Liver (tissue), 9 donors: Measurements from ENCODE around the gene TCTN2. TPM values are rescaled to one million over a fixed set of nuclear protein-coding genes. Genes with fewer than 3 reads are reported as not detected.

Experiments used
- DNase-seq: peaks from one replicate; pipeline ENCODE4 v3.0.0-alpha.2; 2017; ENCODE audit warnings: low spot score
- H3K27ac ChIP-seq, 2 donors: one replicate each; pipeline ENCODE4 v1.7.0; 2013; ENCODE audit warnings: inconsistent platforms in 2 of 2, low read length in 2 of 2, control low read depth in 1 of 2, low read depth in 1 of 2, mild to moderate bottlenecking in 1 of 2
- H3K27me3 ChIP-seq, 4 donors: one replicate each; pipeline versions ENCODE4 v1.6.1 to v1.7.0; 2013; ENCODE audit warnings: low read length in 3 of 4, inconsistent platforms in 1 of 4, mild to moderate bottlenecking in 1 of 4, moderate library complexity in 1 of 4; ENCODE audit not compliant: control insufficient read depth in 4 of 4, insufficient read depth in 4 of 4
- H3K36me3 ChIP-seq, 4 donors: one replicate each; pipeline versions ENCODE4 v1.6.1 to v1.7.0; 2013; ENCODE audit warnings: low read length in 3 of 4, mild to moderate bottlenecking in 3 of 4, low read depth in 1 of 4, moderate library complexity in 1 of 4; ENCODE audit not compliant: control insufficient read depth in 4 of 4, insufficient read depth in 3 of 4
- H3K4me1 ChIP-seq, 4 donors: one replicate each; pipeline versions ENCODE4 v1.6.1 to v1.7.0; 2013; ENCODE audit warnings: low read length in 3 of 4, mild to moderate bottlenecking in 3 of 4, moderate library complexity in 1 of 4; ENCODE audit not compliant: control insufficient read depth in 4 of 4, insufficient read depth in 4 of 4
- H3K4me3 ChIP-seq, 3 donors: one replicate each; pipeline versions ENCODE4 v1.6.1 to v1.7.0; 2013; ENCODE audit warnings: low read length in 3 of 3, control low read depth in 1 of 3, low read depth in 1 of 3, mild to moderate bottlenecking in 1 of 3
- H3K9ac ChIP-seq, 2 donors: one replicate each; pipeline ENCODE4 v1.7.0; 2013; ENCODE audit warnings: low read length in 2 of 2, mild to moderate bottlenecking in 2 of 2, moderate library complexity in 2 of 2, control low read depth in 1 of 2, low read depth in 1 of 2
- H3K9me3 ChIP-seq, 4 donors: one replicate each; pipeline versions ENCODE4 v1.6.1 to v1.7.0; 2013; ENCODE audit warnings: low read length in 3 of 4; ENCODE audit not compliant: control insufficient read depth in 4 of 4
- EGR1 ChIP-seq, 2 donors: IDR thresholded peaks; 2 replicates each; pipeline ENCODE4 v1.6.1; 2016 to 2018; ENCODE audit warnings: antibody characterized with exemption in 2 of 2, low read depth in 2 of 2
- FOXA1 ChIP-seq: IDR thresholded peaks from 2 replicates; pipeline ENCODE4 v1.6.1; 2016; ENCODE audit warnings: antibody characterized with exemption
- FOXA2 ChIP-seq: IDR thresholded peaks from 2 replicates; pipeline ENCODE4 v1.6.1; 2016; ENCODE audit warnings: antibody characterized with exemption
- GABPA ChIP-seq, 2 donors: IDR thresholded peaks in 1 of 2; conservative IDR thresholded peaks in 1 of 2; 2 replicates each; pipeline ENCODE4 v1.6.1; 2016; ENCODE audit warnings: antibody characterized with exemption in 2 of 2, mild to moderate bottlenecking in 1 of 2, moderate library complexity in 1 of 2
- HNF4A ChIP-seq, 2 donors: conservative IDR thresholded peaks; 2 replicates each; pipeline ENCODE4 v1.6.1; 2016; ENCODE audit warnings: antibody characterized with exemption in 2 of 2, mild to moderate bottlenecking in 2 of 2
- HNF4G ChIP-seq: IDR thresholded peaks from 2 replicates; pipeline ENCODE4 v1.6.1; 2016; ENCODE audit warnings: antibody characterized with exemption
- JUND ChIP-seq, 2 donors: IDR thresholded peaks; 2 replicates each; pipeline ENCODE4 v1.6.1; 2016; ENCODE audit warnings: antibody characterized with exemption in 2 of 2
- NR2F2 ChIP-seq: IDR thresholded peaks from 2 replicates; pipeline ENCODE4 v1.6.1; 2016; ENCODE audit warnings: antibody characterized with exemption
- RAD21 ChIP-seq, 2 donors: IDR thresholded peaks; 2 replicates each; pipeline ENCODE4 v1.6.1; 2016; ENCODE audit warnings: antibody characterized with exemption in 2 of 2, mild to moderate bottlenecking in 2 of 2
- RXRA ChIP-seq, 2 donors: IDR thresholded peaks; 2 replicates each; pipeline ENCODE4 v1.6.1; 2017 to 2018; ENCODE audit warnings: antibody characterized with exemption in 2 of 2, mild to moderate bottlenecking in 1 of 2
- SP1 ChIP-seq: IDR thresholded peaks from 2 replicates; pipeline ENCODE4 v1.6.1; 2018; ENCODE audit warnings: antibody characterized with exemption, mild to moderate bottlenecking
- TAF1 ChIP-seq: conservative IDR thresholded peaks from 2 replicates; pipeline ENCODE4 v1.6.1; 2016; ENCODE audit warnings: antibody characterized with exemption, mild to moderate bottlenecking
- YY1 ChIP-seq: IDR thresholded peaks from 2 replicates; pipeline ENCODE4 v1.6.1; 2016; ENCODE audit warnings: antibody characterized with exemption, mild to moderate bottlenecking
- WGBS: extraction: QIAGEN DNeasy Blood & Tissue Kit; methylation state at CpG from one replicate; pipeline ENCODE4 v1.1.7; 2013; 5-methylcytosine and 5-hydroxymethylcytosine counted together
- polyA plus RNA-seq, 2 donors: library from polyadenylated mRNA; stranded (reverse) in 1 of 2; unstranded in 1 of 2; fragments of 200-250 nt in 1 of 2; fragments of >200 nt in 1 of 2; fragmentation: Nextera tagmentation in 1 of 2; extraction: Ambion mirVana in 1 of 2; gene quantifications; one replicate each; pipeline versions ENCODE4 v1.2.1 to v1.2.3, GENCODE V29; 2013 to 2015
- total RNA-seq, 2 donors: library from RNA; depleted of rRNA; stranded (reverse); fragments of >200 nt; gene quantifications; one replicate each; pipeline ENCODE4 v1.2.3, GENCODE V29; 2014
- TF ChIP-seq, protein P1 (sequence below): IDR thresholded peaks from 2 replicates; pipeline ENCODE4 v1.6.1; 2016; ENCODE audit warnings: antibody characterized with exemption
- TF ChIP-seq, protein P2 (sequence below): IDR thresholded peaks from 2 replicates; pipeline ENCODE4 v1.6.1; 2016; ENCODE audit warnings: antibody characterized with exemption, mild to moderate bottlenecking
- TF ChIP-seq, protein P3 (sequence below): IDR thresholded peaks from 2 replicates; pipeline ENCODE4 v1.6.1; 2016; ENCODE audit warnings: antibody characterized with exemption
- TF ChIP-seq, protein P4 (sequence below): IDR thresholded peaks from 2 replicates; pipeline ENCODE4 v1.6.1; 2016; ENCODE audit warnings: antibody characterized with exemption
- TF ChIP-seq, protein P5 (sequence below): fragments of 150-350 bp; IDR thresholded peaks from 2 replicates; pipeline ENCODE4 v1.5.1; 2017; ENCODE audit warnings: improper control_type of control experiment, low read depth, low read length; ENCODE audit not compliant: missing input control
- donor health status: healthy.
- donor health status: healthy.
- donor health status: healthy.
- donor health status: healthy.
- donor health status: healthy.

Gene TCTN2
- total and polyA plus RNA-seq, 4 donors: 0.38 to 1.9 (median 1.2) TPM

DNA sequence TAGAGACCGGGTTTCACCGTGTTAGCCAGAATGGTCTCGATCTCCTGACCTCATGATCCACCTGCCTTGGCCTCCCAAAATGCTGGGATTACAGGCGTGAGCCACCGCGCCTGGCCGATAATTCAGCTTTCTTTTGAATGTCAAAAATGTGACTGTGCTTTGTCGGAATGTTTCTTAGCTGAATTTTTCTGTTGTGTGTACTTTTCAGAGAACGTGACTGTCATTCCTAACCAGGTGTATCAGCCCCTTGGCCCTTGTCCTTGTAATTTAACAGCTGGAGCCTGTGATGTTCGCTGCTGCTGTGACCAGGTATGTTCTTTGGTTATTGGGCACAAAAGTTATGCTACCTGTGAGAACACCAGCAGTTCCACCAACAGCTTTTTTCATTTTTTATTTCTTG lies 8.1 kb downstream of the TCTN2 start:
- H3K9ac ChIP-seq: no peak overlapping the region
- no peak for TF ChIP-seq SP1
- TF ChIP-seq HNF4G: no peak
- TF ChIP-seq NR2F2: no peak
- TF ChIP-seq FOXA2: no peak
- TF ChIP-seq GABPA (IDR thresholded peaks at IDR 0.05 in 1 of 2, conservative IDR thresholded peaks at IDR 0.05 in 1 of 2): no peak
- no peak for TF ChIP-seq TAF1
- TF ChIP-seq, protein P1, sequence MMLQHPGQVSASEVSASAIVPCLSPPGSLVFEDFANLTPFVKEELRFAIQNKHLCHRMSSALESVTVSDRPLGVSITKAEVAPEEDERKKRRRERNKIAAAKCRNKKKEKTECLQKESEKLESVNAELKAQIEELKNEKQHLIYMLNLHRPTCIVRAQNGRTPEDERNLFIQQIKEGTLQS: no peak
- TF ChIP-seq, protein P2, sequence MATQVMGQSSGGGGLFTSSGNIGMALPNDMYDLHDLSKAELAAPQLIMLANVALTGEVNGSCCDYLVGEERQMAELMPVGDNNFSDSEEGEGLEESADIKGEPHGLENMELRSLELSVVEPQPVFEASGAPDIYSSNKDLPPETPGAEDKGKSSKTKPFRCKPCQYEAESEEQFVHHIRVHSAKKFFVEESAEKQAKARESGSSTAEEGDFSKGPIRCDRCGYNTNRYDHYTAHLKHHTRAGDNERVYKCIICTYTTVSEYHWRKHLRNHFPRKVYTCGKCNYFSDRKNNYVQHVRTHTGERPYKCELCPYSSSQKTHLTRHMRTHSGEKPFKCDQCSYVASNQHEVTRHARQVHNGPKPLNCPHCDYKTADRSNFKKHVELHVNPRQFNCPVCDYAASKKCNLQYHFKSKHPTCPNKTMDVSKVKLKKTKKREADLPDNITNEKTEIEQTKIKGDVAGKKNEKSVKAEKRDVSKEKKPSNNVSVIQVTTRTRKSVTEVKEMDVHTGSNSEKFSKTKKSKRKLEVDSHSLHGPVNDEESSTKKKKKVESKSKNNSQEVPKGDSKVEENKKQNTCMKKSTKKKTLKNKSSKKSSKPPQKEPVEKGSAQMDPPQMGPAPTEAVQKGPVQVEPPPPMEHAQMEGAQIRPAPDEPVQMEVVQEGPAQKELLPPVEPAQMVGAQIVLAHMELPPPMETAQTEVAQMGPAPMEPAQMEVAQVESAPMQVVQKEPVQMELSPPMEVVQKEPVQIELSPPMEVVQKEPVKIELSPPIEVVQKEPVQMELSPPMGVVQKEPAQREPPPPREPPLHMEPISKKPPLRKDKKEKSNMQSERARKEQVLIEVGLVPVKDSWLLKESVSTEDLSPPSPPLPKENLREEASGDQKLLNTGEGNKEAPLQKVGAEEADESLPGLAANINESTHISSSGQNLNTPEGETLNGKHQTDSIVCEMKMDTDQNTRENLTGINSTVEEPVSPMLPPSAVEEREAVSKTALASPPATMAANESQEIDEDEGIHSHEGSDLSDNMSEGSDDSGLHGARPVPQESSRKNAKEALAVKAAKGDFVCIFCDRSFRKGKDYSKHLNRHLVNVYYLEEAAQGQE: no peak
- no peak for TF ChIP-seq RXRA (IDR thresholded peaks at IDR 0.05)
- no peak for TF ChIP-seq YY1
- TF ChIP-seq, protein P3, sequence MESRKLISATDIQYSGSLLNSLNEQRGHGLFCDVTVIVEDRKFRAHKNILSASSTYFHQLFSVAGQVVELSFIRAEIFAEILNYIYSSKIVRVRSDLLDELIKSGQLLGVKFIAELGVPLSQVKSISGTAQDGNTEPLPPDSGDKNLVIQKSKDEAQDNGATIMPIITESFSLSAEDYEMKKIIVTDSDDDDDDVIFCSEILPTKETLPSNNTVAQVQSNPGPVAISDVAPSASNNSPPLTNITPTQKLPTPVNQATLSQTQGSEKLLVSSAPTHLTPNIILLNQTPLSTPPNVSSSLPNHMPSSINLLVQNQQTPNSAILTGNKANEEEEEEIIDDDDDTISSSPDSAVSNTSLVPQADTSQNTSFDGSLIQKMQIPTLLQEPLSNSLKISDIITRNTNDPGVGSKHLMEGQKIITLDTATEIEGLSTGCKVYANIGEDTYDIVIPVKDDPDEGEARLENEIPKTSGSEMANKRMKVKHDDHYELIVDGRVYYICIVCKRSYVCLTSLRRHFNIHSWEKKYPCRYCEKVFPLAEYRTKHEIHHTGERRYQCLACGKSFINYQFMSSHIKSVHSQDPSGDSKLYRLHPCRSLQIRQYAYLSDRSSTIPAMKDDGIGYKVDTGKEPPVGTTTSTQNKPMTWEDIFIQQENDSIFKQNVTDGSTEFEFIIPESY: no peak
- TF ChIP-seq HNF4A (conservative IDR thresholded peaks at IDR 0.05): no peak
- TF ChIP-seq, protein P4, sequence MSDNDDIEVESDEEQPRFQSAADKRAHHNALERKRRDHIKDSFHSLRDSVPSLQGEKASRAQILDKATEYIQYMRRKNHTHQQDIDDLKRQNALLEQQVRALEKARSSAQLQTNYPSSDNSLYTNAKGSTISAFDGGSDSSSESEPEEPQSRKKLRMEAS: no peak
- no peak for TF ChIP-seq JUND (IDR thresholded peaks at IDR 0.05)
- no peak for TF ChIP-seq EGR1 (IDR thresholded peaks at IDR 0.05; ENCODE audit: low read depth in 2 of 2)
- no peak for TF ChIP-seq FOXA1
- TF ChIP-seq, protein P5, sequence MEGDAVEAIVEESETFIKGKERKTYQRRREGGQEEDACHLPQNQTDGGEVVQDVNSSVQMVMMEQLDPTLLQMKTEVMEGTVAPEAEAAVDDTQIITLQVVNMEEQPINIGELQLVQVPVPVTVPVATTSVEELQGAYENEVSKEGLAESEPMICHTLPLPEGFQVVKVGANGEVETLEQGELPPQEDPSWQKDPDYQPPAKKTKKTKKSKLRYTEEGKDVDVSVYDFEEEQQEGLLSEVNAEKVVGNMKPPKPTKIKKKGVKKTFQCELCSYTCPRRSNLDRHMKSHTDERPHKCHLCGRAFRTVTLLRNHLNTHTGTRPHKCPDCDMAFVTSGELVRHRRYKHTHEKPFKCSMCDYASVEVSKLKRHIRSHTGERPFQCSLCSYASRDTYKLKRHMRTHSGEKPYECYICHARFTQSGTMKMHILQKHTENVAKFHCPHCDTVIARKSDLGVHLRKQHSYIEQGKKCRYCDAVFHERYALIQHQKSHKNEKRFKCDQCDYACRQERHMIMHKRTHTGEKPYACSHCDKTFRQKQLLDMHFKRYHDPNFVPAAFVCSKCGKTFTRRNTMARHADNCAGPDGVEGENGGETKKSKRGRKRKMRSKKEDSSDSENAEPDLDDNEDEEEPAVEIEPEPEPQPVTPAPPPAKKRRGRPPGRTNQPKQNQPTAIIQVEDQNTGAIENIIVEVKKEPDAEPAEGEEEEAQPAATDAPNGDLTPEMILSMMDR: no peak
- no peak for TF ChIP-seq RAD21 (IDR thresholded peaks at IDR 0.05)
- H3K36me3 ChIP-seq: no peaks in the 10 kb centered on the region
- H3K27me3 ChIP-seq: no peaks in the 10 kb centered on the region
- no peak for DNase-seq
- 97% methylated on average over 10 of the region's 10 CpGs for WGBS
- H3K4me1 ChIP-seq: no peaks in the 10 kb centered on the region
- H3K27ac ChIP-seq: no peak overlapping the region
- H3K9me3 ChIP-seq: no peaks in the 10 kb centered on the region
- H3K4me3 ChIP-seq: no peak overlapping the region
